PC-3 (cell line): ENCODE data around the gene NFATC1.

Experiments used
- CTCF ChIP-seq: fragments of 300-600 bp; sonication (generic); conservative IDR thresholded peaks from 2 replicates; pipeline ENCODE4 v1.5.1; 2017; ENCODE audit warnings: antibody characterized with exemption, low read depth, mild to moderate bottlenecking, low read length
- EZH2 ChIP-seq: fragments of 300-600 bp; sonication (generic); IDR thresholded peaks from one replicate; pipeline ENCODE4 v1.6.1; 2017; ENCODE audit warnings: antibody characterized with exemption, mild to moderate bottlenecking, low read length; ENCODE audit not compliant: unreplicated experiment
- EZH2phosphoT487 ChIP-seq: fragments of 300-600 bp; sonication (generic); IDR thresholded peaks from 2 replicates; pipeline ENCODE4 v1.6.1; 2018; ENCODE audit warnings: mild to moderate bottlenecking, antibody characterized with exemption, low read length, borderline replicate concordance

- TF ChIP-seq CTCF, result no peak
- no peak for TF ChIP-seq EZH2phosphoT487
- no peak for TF ChIP-seq EZH2
Observed at GRCh38 chr18:79421275-79421857, 25.6 kb downstream of the NFATC1 start.
